Testis (tissue), 2 donors: ENCODE measurements around the gene KRTAP4-1.

Experiments used
- POLR2A ChIP-seq: fragments of 450-650 bp; IDR thresholded peaks from one replicate; pipeline ENCODE4 v1.6.1; 2017; ENCODE audit warnings: antibody characterized with exemption, mild to moderate bottlenecking, moderate library complexity
- TF ChIP-seq, protein P1 (sequence below), 3 experiments: fragments of 450-650 bp in 2 of 3; fragments of 200-600 bp in 1 of 3; sonication (generic) in 1 of 3; IDR thresholded peaks; one replicate each; pipeline ENCODE4 v1.5.1; 2016 to 2019; ENCODE audit warnings: antibody characterized with exemption in 3 of 3, mild to moderate bottlenecking in 2 of 3, moderate library complexity in 1 of 3

- TF ChIP-seq, protein P1, sequence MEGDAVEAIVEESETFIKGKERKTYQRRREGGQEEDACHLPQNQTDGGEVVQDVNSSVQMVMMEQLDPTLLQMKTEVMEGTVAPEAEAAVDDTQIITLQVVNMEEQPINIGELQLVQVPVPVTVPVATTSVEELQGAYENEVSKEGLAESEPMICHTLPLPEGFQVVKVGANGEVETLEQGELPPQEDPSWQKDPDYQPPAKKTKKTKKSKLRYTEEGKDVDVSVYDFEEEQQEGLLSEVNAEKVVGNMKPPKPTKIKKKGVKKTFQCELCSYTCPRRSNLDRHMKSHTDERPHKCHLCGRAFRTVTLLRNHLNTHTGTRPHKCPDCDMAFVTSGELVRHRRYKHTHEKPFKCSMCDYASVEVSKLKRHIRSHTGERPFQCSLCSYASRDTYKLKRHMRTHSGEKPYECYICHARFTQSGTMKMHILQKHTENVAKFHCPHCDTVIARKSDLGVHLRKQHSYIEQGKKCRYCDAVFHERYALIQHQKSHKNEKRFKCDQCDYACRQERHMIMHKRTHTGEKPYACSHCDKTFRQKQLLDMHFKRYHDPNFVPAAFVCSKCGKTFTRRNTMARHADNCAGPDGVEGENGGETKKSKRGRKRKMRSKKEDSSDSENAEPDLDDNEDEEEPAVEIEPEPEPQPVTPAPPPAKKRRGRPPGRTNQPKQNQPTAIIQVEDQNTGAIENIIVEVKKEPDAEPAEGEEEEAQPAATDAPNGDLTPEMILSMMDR (IDR thresholded peaks at IDR 0.05): no peak
- no peak for TF ChIP-seq POLR2A
Measured at GRCh38 chr17:41145261-41145660, 39.5 kb downstream of the KRTAP4-1 start.
